NCI-H2227 (cell line): Measurements from ENCODE around the gene SYNPO2.

Experiments
- DNase-seq: peaks from one replicate; lab custom pipeline; 2025; ENCODE audit not compliant: unreplicated experiment; lab: John Stamatoyannopoulos, UW

The SYNPO2 gene

GRCh38 chr4:118881512-118882146 lies 7.0 kb upstream of the SYNPO2 start:
- no peak for DNase-seq

GRCh38 chr4:118883861-118884260 lies 4.8 kb upstream of the SYNPO2 start:
- DNase-seq = no peak

GRCh38 chr4:118884716-118885115 lies 3.9 kb upstream of the SYNPO2 start:
- DNase-seq = no peak

GRCh38 chr4:118889312-118889691 lies 648 bp downstream of the SYNPO2 start:
- no peak for DNase-seq

DNA sequence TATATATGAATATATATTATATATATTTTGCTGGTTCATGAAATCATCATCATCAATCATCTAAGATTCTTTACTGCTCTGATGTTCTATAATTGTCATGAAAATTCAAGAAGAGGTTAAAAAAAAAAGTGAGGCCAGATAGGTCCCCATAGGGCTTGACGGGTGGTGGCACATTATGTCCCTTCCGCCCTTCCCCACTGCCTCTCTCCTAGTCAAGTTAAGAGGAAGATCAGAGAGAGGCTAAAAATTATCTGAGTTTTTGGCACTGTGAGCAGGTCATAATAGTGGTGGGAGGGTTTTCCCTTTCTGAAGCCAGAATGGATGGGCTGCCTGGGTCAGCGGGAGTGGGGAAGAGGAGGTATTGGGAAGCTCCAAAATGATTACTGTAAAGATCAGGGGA lies 5.4 kb downstream of the SYNPO2 start:
- no peak for DNase-seq

DNA sequence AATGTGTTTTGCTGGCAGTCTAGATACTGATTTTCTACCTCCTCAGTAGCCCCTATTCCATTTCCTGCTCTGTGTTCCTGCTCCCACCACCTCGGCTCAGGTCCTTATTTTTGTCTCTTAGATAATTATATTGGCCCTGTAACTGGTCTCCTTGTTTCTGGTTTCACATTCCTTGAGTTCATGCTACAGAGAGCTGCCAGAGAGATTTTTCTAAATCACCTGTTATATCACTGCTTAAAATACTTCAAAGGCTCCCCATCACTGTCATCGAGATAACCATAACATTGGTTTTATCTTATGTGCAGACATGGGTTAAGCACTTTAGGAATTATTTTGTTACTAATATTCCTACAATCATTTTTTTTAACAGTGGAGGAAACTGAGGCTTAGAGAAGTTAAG lies 9.6 kb downstream of the SYNPO2 start:
- DNase-seq = no peak

DNA sequence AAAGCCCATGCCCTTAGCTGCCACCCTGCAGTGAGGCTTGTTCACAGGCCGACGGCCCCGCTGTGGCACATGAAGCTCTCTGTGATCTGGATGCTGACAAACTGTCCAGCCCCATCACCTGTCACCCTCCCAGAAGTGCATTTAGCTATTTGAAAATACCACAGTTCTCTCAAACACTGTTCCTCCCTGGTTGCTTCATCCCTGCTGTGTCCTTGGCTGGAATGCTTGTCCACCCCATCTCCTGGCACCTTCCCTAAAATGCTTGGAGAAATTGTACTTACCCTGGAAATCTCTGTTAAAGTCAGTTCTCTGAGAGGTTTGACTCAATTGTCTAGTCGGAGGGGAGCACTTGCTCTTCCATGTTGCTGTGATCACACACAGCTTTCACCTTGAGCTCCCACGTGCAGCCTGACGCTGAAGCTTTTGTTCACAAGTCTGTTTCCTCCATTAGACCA lies 10.1 kb downstream of the SYNPO2 start:
- DNase-seq = no peak

DNA sequence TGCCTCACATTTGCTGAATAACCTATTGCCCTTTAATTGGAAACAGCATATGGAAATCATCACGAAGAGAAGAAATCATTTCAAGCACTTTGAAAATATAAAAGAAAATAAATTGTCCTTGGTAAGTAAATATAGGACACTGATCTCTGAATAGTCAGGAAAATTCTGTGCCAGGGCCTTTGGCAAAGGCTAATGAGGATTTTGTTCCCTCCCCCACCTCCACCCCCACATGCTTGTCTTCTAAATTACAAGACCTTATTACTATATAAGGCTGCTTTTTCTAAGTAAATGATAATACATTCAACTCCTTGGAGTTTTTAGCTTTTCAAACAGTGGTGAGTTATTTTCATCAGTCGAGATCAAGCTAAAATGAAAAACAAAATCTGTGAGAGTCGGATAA lies 15.8 kb downstream of the SYNPO2 start:
- peak; percentile 51 for DNase-seq

- no peak for DNase-seq
Observed at GRCh38 chr4:118904935-118905334, 16.3 kb downstream of the SYNPO2 start.

DNA sequence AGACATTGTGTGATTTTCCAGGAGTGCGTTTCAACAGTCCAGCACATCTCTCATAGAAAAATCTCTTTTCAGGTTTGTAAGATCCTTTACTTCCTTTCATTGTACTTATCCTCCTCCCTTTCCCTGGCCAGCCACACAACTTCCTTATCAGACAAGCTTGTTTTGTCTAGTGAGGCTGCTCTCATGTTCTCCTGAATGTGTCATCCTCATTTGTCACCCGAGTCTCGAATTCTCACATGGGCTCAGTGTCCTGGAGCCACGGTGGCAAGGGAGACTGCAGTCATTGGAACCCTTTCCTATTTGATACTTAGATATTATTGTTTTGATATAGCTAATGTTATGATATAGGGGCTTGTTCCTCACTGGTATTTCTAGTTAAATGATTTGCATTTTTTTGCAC lies 16.9 kb downstream of the SYNPO2 start:
- no peak for DNase-seq

GRCh38 chr4:118909173-118909956 lies 20.7 kb downstream of the SYNPO2 start:
- DNase-seq = no peak

- DNase-seq = no peak
Observed at GRCh38 chr4:118910221-118910620, 21.6 kb downstream of the SYNPO2 start.

GRCh38 chr4:118911238-118911703 lies 22.6 kb downstream of the SYNPO2 start:
- no peak for DNase-seq

GRCh38 chr4:118915468-118915867 lies 26.8 kb downstream of the SYNPO2 start:
- no peak for DNase-seq

GRCh38 chr4:118916691-118917289 lies 28.1 kb downstream of the SYNPO2 start:
- no peak for DNase-seq

GRCh38 chr4:118917582-118917981 lies 28.9 kb downstream of the SYNPO2 start:
- DNase-seq = no peak

DNA sequence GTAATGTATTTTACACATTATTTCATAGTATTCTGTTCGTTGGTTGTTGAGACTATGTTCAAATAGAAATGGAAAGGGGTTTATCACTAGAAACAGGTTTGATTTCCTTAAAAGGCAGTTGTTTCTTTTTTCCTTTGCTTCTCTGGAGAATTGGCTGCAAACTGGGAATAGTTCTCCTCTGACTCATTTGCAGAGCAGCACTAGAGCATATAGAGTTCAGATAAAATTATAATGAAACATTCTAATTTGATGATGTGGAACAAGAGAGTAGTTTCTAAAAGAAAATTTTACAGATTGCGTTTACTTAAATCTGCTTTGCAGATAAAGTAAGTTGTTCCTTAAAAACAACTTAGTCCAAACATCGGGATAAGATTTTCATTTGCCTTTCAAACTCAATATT lies 29.7 kb downstream of the SYNPO2 start:
- DNase-seq = no peak

GRCh38 chr4:118920247-118920646 lies 31.6 kb downstream of the SYNPO2 start:
- DNase-seq = no peak

- no peak for DNase-seq
Observed at GRCh38 chr4:118921786-118922185, 33.1 kb downstream of the SYNPO2 start.

DNA sequence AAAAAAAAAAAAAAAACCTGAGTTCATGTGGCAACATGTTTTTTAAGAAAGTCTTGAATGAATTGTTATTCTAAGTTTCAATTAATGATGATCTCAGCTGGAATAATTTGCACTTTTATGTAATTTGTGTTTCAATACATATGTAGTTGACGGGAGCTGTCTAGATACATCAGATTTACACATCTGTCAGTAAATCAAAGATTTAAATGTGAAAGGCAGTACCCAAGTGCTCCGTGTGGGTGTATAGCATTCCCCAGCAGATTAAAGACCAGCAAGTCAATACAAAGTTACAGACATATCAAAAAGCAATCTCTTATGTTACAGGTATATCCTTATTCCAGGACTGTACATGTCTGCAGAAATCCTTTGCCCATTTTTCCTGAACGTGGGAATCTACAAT lies 35.2 kb downstream of the SYNPO2 start:
- no peak for DNase-seq

GRCh38 chr4:118927974-118928373 lies 39.3 kb downstream of the SYNPO2 start:
- DNase-seq = no peak

GRCh38 chr4:118930255-118930654 lies 41.6 kb downstream of the SYNPO2 start:
- no peak for DNase-seq
